Spleen (tissue), 7 donors: ENCODE results near the gene CHCHD6.

Source experiments
- POLR2AphosphoS5 ChIP-seq, 3 donors: sonication (generic); formaldehyde crosslinking; IDR thresholded peaks; one replicate each; pipeline ENCODE4 v1.5.1; 2017; ENCODE audit warnings: antibody characterized with exemption in 3 of 3
- TF ChIP-seq, protein P1 (sequence below), 11 experiments: fragments of 200-600 bp in 7 of 11; fragments of 450-650 bp in 4 of 11; sonication (generic) in 4 of 11; IDR thresholded peaks in 8 of 11; conservative IDR thresholded peaks in 3 of 11; 1 replicate in 7 of 11; 2 replicates in 4 of 11; pipeline versions ENCODE4 v1.4.0 to v1.8.0; 2016 to 2021; ENCODE audit warnings: antibody characterized with exemption in 11 of 11, inconsistent platforms in 4 of 11, mild to moderate bottlenecking in 1 of 11
- donor health status: DM: no; HTN: no; CAD: no; lungs with moderate emphysema.
- donor health status: DM: no; HTN: no; CAD: no.
- donor health status: DM: no; HTN: no; CAD: no.

DNA sequence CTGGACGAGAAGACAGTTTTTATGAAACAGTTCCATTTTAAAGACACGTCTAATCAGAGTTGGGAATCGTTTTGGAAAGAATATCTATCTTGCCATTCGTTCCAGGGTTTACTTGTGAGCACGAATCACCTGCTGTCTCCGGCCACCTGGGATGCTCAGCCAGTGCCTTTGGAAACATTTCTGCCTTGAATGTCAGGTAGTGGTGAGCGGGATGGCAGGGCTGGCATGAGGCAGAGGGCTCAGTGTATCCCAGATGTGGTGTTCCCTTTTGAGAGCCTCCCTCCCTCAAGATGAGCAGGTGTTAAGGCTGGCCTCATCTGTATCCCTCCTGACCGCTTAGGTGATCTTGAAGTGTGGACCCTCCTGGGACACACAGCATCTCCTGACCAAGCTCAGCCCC lies 231.0 kb downstream of the CHCHD6 start:
- no peak for TF ChIP-seq POLR2AphosphoS5 (IDR thresholded peaks at IDR 0.05)
- TF ChIP-seq, protein P1, sequence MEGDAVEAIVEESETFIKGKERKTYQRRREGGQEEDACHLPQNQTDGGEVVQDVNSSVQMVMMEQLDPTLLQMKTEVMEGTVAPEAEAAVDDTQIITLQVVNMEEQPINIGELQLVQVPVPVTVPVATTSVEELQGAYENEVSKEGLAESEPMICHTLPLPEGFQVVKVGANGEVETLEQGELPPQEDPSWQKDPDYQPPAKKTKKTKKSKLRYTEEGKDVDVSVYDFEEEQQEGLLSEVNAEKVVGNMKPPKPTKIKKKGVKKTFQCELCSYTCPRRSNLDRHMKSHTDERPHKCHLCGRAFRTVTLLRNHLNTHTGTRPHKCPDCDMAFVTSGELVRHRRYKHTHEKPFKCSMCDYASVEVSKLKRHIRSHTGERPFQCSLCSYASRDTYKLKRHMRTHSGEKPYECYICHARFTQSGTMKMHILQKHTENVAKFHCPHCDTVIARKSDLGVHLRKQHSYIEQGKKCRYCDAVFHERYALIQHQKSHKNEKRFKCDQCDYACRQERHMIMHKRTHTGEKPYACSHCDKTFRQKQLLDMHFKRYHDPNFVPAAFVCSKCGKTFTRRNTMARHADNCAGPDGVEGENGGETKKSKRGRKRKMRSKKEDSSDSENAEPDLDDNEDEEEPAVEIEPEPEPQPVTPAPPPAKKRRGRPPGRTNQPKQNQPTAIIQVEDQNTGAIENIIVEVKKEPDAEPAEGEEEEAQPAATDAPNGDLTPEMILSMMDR (IDR thresholded peaks at IDR 0.05 in 8 of 11, conservative IDR thresholded peaks at IDR 0.05 in 3 of 11) = no peak
